H9 (cell line): Measurements from ENCODE around the gene PAPOLA. TPM values are rescaled to one million over a fixed set of nuclear protein-coding genes. Genes with fewer than 3 reads are reported as not detected.

Experiments used
- DNase-seq: peaks from one replicate; pipeline ENCODE4 v3.0.0-alpha.2; 2017
- H2AFZ ChIP-seq: one replicate; pipeline ENCODE4 v1.6.1; 2013; ENCODE audit warnings: mild to moderate bottlenecking, low read length, control low read depth, moderate library complexity
- H2AK5ac ChIP-seq: 2 replicates; pipeline ENCODE4 v1.6.1; 2013; ENCODE audit warnings: low read length, control low read depth, mixed read lengths; ENCODE audit not compliant: insufficient read length
- H2BK120ac ChIP-seq: one replicate; pipeline ENCODE4 v1.6.1; 2013; ENCODE audit warnings: low read depth, mild to moderate bottlenecking, low read length, control low read depth, inconsistent platforms; ENCODE audit not compliant: poor library complexity, severe bottlenecking
- H2BK12ac ChIP-seq: 2 replicates; pipeline ENCODE4 v1.6.1; 2013; ENCODE audit warnings: low read length, control low read depth, mixed read lengths, low read depth; ENCODE audit not compliant: insufficient read length
- H2BK15ac ChIP-seq: 2 replicates; pipeline ENCODE4 v1.6.1; 2013; ENCODE audit warnings: low read depth, low read length, control low read depth
- H2BK20ac ChIP-seq: one replicate; pipeline ENCODE4 v1.6.1; 2013; ENCODE audit warnings: low read depth, mild to moderate bottlenecking, low read length, control low read depth, inconsistent platforms; ENCODE audit not compliant: poor library complexity, severe bottlenecking
- H2BK5ac ChIP-seq: 2 replicates; pipeline ENCODE4 v1.6.1; 2013; ENCODE audit warnings: low read length, control low read depth, mixed read lengths; ENCODE audit not compliant: insufficient read length
- H3K14ac ChIP-seq: 2 replicates; pipeline ENCODE4 v1.6.1; 2013; ENCODE audit warnings: low read length, control low read depth; ENCODE audit not compliant: insufficient read depth
- H3K18ac ChIP-seq: 2 replicates; pipeline ENCODE4 v1.6.1; 2013; ENCODE audit warnings: low read depth, mild to moderate bottlenecking, mixed read lengths, low read length, control low read depth; ENCODE audit not compliant: insufficient read length
- H3K23ac ChIP-seq: 2 replicates; pipeline ENCODE4 v1.6.1; 2013; ENCODE audit warnings: low read length, control low read depth, mixed read lengths, low read depth; ENCODE audit not compliant: insufficient read length
- H3K23me2 ChIP-seq: 2 replicates; pipeline ENCODE4 v1.6.1; 2013; ENCODE audit warnings: low read depth, mild to moderate bottlenecking, mixed read lengths, low read length, control low read depth; ENCODE audit not compliant: insufficient read length, poor library complexity, severe bottlenecking
- H3K27ac ChIP-seq: 2 replicates; pipeline ENCODE4 v1.5.1; 2013; ENCODE audit warnings: low read length, control low read depth, mixed read lengths, low read depth; ENCODE audit not compliant: insufficient read length
- H3K27me3 ChIP-seq: 2 replicates; pipeline ENCODE4 v1.6.1; 2013; ENCODE audit warnings: low read length, control low read depth, inconsistent platforms; ENCODE audit not compliant: insufficient read depth
- H3K4ac ChIP-seq: 2 replicates; pipeline ENCODE4 v1.6.1; 2013; ENCODE audit warnings: low read depth, mild to moderate bottlenecking, control low read depth, inconsistent platforms, low read length, moderate library complexity
- H3K4me1 ChIP-seq: 2 replicates; pipeline ENCODE4 v1.6.1; 2013; ENCODE audit warnings: low read length, control low read depth, inconsistent platforms; ENCODE audit not compliant: insufficient read depth
- H3K4me2 ChIP-seq: 2 replicates; pipeline ENCODE4 v1.6.1; 2013; ENCODE audit warnings: low read length, control low read depth, mixed read lengths; ENCODE audit not compliant: insufficient read length, insufficient read depth
- H3K56ac ChIP-seq: 2 replicates; pipeline ENCODE4 v1.6.1; 2013; ENCODE audit warnings: low read depth, mild to moderate bottlenecking, mixed read lengths, low read length, control low read depth; ENCODE audit not compliant: insufficient read length
- H3K79me1 ChIP-seq: 2 replicates; pipeline ENCODE4 v1.6.1; 2013; ENCODE audit warnings: low read depth, mild to moderate bottlenecking, moderate library complexity, low read length, control low read depth, inconsistent platforms; ENCODE audit not compliant: insufficient read depth, poor library complexity, severe bottlenecking
- H3K79me2 ChIP-seq: 2 replicates; pipeline ENCODE4 v1.6.1; 2013; ENCODE audit warnings: low read length, control low read depth, inconsistent platforms; ENCODE audit not compliant: insufficient read depth
- H3K9ac ChIP-seq: 2 replicates; pipeline ENCODE4 v1.6.1; 2013; ENCODE audit warnings: low read length, control low read depth, mixed read lengths; ENCODE audit not compliant: insufficient read length; ENCODE audit errors: extremely low read depth
- H3K9me3 ChIP-seq: one replicate; pipeline ENCODE4 v1.6.1; 2013; ENCODE audit warnings: low read depth, low read length, inconsistent platforms; ENCODE audit not compliant: control insufficient read depth
- H3T11ph ChIP-seq: one replicate; pipeline ENCODE4 v1.6.1; 2013; ENCODE audit warnings: mild to moderate bottlenecking, low read length, control low read depth, inconsistent platforms
- H4K20me1 ChIP-seq: one replicate; pipeline ENCODE4 v1.6.1; 2013; ENCODE audit not compliant: control insufficient read depth, insufficient read length, insufficient read depth
- H4K5ac ChIP-seq: 2 replicates; pipeline ENCODE4 v1.6.1; 2013; ENCODE audit warnings: low read depth, mild to moderate bottlenecking, mixed read lengths, low read length, control low read depth; ENCODE audit not compliant: insufficient read length
- H4K8ac ChIP-seq: replicated peaks from 2 replicates; pipeline ENCODE4 v1.6.1; 2013; ENCODE audit warnings: low read length, control low read depth, mixed read lengths, low read depth; ENCODE audit not compliant: insufficient read length
- H4K91ac ChIP-seq: 2 replicates; pipeline ENCODE4 v1.6.1; 2013; ENCODE audit warnings: low read depth, mild to moderate bottlenecking, moderate library complexity, mixed read lengths, low read length, control low read depth; ENCODE audit not compliant: insufficient read length
- H3K27ac Mint-ChIP-seq, 3 experiments: 2 replicates in 2 of 3; 3 replicates in 1 of 3; pipeline ENCODE4 v1.8.0; 2020 to 2021; ENCODE audit warnings: mixed read lengths in 3 of 3, mild to moderate bottlenecking in 1 of 3, moderate library complexity in 1 of 3
- H3K27me3 Mint-ChIP-seq: 2 replicates; pipeline ENCODE4 v1.8.0; 2021; ENCODE audit warnings: low read depth, mild to moderate bottlenecking, moderate library complexity, mixed read lengths
- H3K36me3 Mint-ChIP-seq, 3 experiments: 2 replicates in 2 of 3; 3 replicates in 1 of 3; pipeline ENCODE4 v1.8.0; 2020 to 2021; ENCODE audit warnings: low read depth in 3 of 3, mixed read lengths in 3 of 3; ENCODE audit not compliant: insufficient read depth in 1 of 3
- H3K4me1 Mint-ChIP-seq, 2 experiments: 2 replicates each; pipeline ENCODE4 v1.8.0; 2020; ENCODE audit warnings: mixed read lengths in 2 of 2
- H3K4me3 Mint-ChIP-seq, 2 experiments: 2 replicates in 1 of 2; 3 replicates in 1 of 2; pipeline ENCODE4 v1.8.0; 2020 to 2021; ENCODE audit warnings: mild to moderate bottlenecking in 2 of 2, mixed read lengths in 2 of 2, moderate library complexity in 1 of 2
- H3K9me3 Mint-ChIP-seq, 2 experiments: 2 replicates in 1 of 2; 3 replicates in 1 of 2; pipeline ENCODE4 v1.8.0; 2020; ENCODE audit warnings: mild to moderate bottlenecking in 2 of 2, mixed read lengths in 2 of 2, moderate library complexity in 1 of 2
- WGBS: extraction: QIAGEN DNeasy Blood & Tissue Kit; methylation state at CpG from one replicate; pipeline ENCODE4 v1.1.7; 2013; ENCODE audit warnings: missing lambda C conversion rate, low lambda C conversion rate, mixed read lengths; ENCODE audit not compliant: insufficient read length; ENCODE audit errors: extremely low coverage; 5-methylcytosine and 5-hydroxymethylcytosine counted together
- total RNA-seq: library from RNA; stranded (reverse); gene quantifications from 2 replicates; pipeline ENCODE4 v1.2.1, GENCODE V29; 2021
- TF ChIP-seq, protein P1 (sequence below): fragments of 200-600 bp; sonication (generic); conservative IDR thresholded peaks from 3 replicates; pipeline ENCODE4 v1.8.0; 2021; ENCODE audit warnings: antibody characterized with exemption, mild to moderate bottlenecking

Gene PAPOLA
- total RNA-seq, 1 experiment from 2014 or later = 188 TPM

DNA sequence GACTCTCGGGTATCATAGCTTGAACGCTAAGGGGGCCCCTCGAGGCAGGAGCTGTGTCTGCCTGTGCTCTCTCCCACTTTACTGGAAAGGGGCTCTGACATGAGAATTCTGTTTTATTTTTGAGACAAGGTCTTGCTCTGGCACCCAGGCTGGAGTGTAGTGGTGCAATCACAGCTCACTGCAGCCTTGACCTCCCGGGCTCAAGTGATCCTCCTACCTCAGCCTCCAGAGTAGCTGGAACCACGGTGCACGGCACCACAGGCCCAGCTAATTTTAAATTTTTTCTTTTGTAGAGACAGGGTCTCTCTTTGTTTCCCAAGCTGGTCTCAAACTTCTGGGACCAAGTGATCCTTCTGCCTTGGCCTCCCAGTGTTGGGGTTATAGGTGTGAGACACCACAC lies 77.7 kb downstream of the PAPOLA start:
- Histone ChIP-seq H3K27me3 (no peaks in the 10 kb centered on the region), H4K20me1 (no peaks in the 10 kb centered on the region), H4K91ac (no peak overlapping the region), H3K14ac (no peak overlapping the region), H2BK5ac (no peak overlapping the region), H3K4me2 (no peak overlapping the region), H2BK12ac (no peak overlapping the region), H2AK5ac (no peak overlapping the region), H3K9me3 (no peaks in the 10 kb centered on the region), H4K5ac (no peak overlapping the region), H2AFZ (no peak overlapping the region), H3K23ac (no peak overlapping the region), H3T11ph (no peak overlapping the region), H2BK15ac (no peak overlapping the region), H3K4me1 (no peaks in the 10 kb centered on the region), H3K79me2 (no peaks in the 10 kb centered on the region), H3K27ac (no peak overlapping the region), H3K4ac (no peak overlapping the region), H3K79me1 (no peaks in the 10 kb centered on the region), H3K9ac (no peak overlapping the region), H3K56ac (no peak overlapping the region), H3K23me2 (no peaks in the 10 kb centered on the region), H2BK120ac (no peak overlapping the region), H3K18ac (no peak overlapping the region), H2BK20ac (no peak overlapping the region), H4K8ac (no peak overlapping the region)
- no peak overlapping the region for H3K4me3 Mint-ChIP-seq
- H3K36me3 Mint-ChIP-seq = no peaks in the 10 kb centered on the region; a peak in 1 of 7 replicates
- no peak for DNase-seq
- no peaks in the 10 kb centered on the region for H3K9me3 Mint-ChIP-seq
- H3K4me1 Mint-ChIP-seq = peaks cover 19 to 26% of the 10 kb centered on the region in 2 experiments
- TF ChIP-seq, protein P1, sequence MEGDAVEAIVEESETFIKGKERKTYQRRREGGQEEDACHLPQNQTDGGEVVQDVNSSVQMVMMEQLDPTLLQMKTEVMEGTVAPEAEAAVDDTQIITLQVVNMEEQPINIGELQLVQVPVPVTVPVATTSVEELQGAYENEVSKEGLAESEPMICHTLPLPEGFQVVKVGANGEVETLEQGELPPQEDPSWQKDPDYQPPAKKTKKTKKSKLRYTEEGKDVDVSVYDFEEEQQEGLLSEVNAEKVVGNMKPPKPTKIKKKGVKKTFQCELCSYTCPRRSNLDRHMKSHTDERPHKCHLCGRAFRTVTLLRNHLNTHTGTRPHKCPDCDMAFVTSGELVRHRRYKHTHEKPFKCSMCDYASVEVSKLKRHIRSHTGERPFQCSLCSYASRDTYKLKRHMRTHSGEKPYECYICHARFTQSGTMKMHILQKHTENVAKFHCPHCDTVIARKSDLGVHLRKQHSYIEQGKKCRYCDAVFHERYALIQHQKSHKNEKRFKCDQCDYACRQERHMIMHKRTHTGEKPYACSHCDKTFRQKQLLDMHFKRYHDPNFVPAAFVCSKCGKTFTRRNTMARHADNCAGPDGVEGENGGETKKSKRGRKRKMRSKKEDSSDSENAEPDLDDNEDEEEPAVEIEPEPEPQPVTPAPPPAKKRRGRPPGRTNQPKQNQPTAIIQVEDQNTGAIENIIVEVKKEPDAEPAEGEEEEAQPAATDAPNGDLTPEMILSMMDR = no peak
- WGBS = no CpG with 5 or more reads among the region's 6 CpGs
- H3K27me3 Mint-ChIP-seq = no peaks in the 10 kb centered on the region; the same call in 1 of the 2 replicates
- H3K27ac Mint-ChIP-seq = no peak overlapping the region
